AG10803 (cell line): ENCODE measurements around the gene ROR2.
"Not testable (repeated sequence)": the region's sequence is repeated elsewhere in the genome, so short reads cannot be mapped to it uniquely, and the experiment has no call there.

Experiments
- DNase-seq: peaks from one replicate; pipeline ENCODE4 v3.0.0; 2010; ENCODE audit warnings: low read depth
- H3K4me3 ChIP-seq: 2 replicates; pipeline ENCODE4 v1.5.1; 2011; ENCODE audit warnings: mild to moderate bottlenecking, low read length, control low read depth
- CTCF ChIP-seq: conservative IDR thresholded peaks from 2 replicates; pipeline ENCODE4 v1.5.1; 2011; ENCODE audit warnings: mild to moderate bottlenecking, low read length, control low read depth, inconsistent platforms

Gene ROR2

GRCh38 chr9:91985692-91986091 lies 35.7 kb upstream of the ROR2 start:
- no peak for DNase-seq
- no peak for TF ChIP-seq CTCF
- H3K4me3 ChIP-seq = no peak overlapping the region

GRCh38 chr9:91978740-91979414 lies 28.8 kb upstream of the ROR2 start:
- no peak overlapping the region for H3K4me3 ChIP-seq
- DNase-seq = peak; percentile 95
- TF ChIP-seq CTCF = peak; percentile 58

GRCh38 chr9:91975254-91975653 lies 25.2 kb upstream of the ROR2 start:
- not testable (repeated sequence) for DNase-seq, H3K4me3 ChIP-seq

GRCh38 chr9:91972711-91973110 lies 22.7 kb upstream of the ROR2 start:
- TF ChIP-seq CTCF = no peak
- DNase-seq = no peak
- no peak overlapping the region for H3K4me3 ChIP-seq

GRCh38 chr9:91972076-91972626 lies 22.1 kb upstream of the ROR2 start:
- no peak for TF ChIP-seq CTCF
- DNase-seq = no peak
- H3K4me3 ChIP-seq = no peak overlapping the region

GRCh38 chr9:91967259-91967658 lies 17.2 kb upstream of the ROR2 start:
- no peak overlapping the region for H3K4me3 ChIP-seq
- no peak for DNase-seq
- TF ChIP-seq CTCF = no peak

GRCh38 chr9:91966503-91966902 lies 16.5 kb upstream of the ROR2 start:
- TF ChIP-seq CTCF = no peak
- DNase-seq = peak; percentile 29
- H3K4me3 ChIP-seq = no peak overlapping the region
